B cell (primary cell): ENCODE data around the gene LIME1.

Experiments
- CTCF ChIP-seq: fragments of 200-600 bp; IDR thresholded peaks from one replicate; pipeline ENCODE4 v1.8.0; 2022; ENCODE audit warnings: antibody characterized with exemption, mild to moderate bottlenecking
- EZH2 ChIP-seq: IDR thresholded peaks from 2 replicates; pipeline ENCODE4 v1.6.1; 2012; ENCODE audit warnings: borderline replicate concordance, low read depth, mild to moderate bottlenecking, moderate library complexity, low read length; ENCODE audit not compliant: insufficient read depth, poor library complexity, severe bottlenecking

GRCh38 chr20:63777614-63778013 is 41.1 kb downstream of the LIME1 start:
- TF ChIP-seq CTCF = no peak
- TF ChIP-seq EZH2 = no peak
